ENCODE measurements around the gene MED14. TPM values are rescaled to one million over a fixed set of nuclear protein-coding genes. Genes with fewer than 3 reads are reported as not detected.

Gene MED14
- total and polyA plus RNA-seq, 10 donors, result 6.9 to 63.9 (median 47.0) TPM

DNA sequence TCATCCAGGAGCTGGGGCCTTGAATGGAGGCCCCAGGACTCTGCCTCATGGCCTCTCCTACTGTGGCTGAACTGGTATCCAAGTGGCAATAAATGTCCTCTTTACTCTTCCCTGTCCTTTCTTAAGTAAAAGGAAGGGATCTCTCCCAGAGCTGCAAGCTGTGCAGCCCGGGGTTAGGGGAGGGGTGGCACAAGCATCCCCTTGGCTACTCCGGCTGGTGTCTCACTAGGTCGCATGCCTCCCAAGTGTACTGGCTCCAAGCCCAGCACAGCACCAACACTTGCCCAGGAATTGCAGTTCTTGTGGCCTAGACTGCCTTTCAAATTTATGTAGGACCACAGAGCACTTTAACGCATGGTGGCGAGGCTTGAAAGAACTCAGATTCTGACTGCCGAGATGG is 44.7 kb upstream of the MED14 start:
- intact Hi-C loops (cut with DNase I; ENCODE audit: low total_unique reads), result no loop called here
- WGBS, 5 donors, result 85 to 100% (median 90%) methylated on average over 3 to 6 of the region's 6 CpGs
- Histone ChIP-seq H3K4me1 (no peaks in the 10 kb centered on the region), H3K27me3 (replicated peaks in 1 of 7) (peaks cover 0 to 12% (median 0%) of the 10 kb centered on the region in 7 donors), H3K27ac (no peak overlapping the region), H3K36me3 (no peaks in the 10 kb centered on the region), H3K4me3 (no peak overlapping the region), H3K9me3 (no peaks in the 10 kb centered on the region)
- TF ChIP-seq POLR2A (IDR thresholded peaks at IDR 0.05) (no peak), POLR2AphosphoS5 (IDR thresholded peaks at IDR 0.05) (no peak)
- TF ChIP-seq, protein P1, sequence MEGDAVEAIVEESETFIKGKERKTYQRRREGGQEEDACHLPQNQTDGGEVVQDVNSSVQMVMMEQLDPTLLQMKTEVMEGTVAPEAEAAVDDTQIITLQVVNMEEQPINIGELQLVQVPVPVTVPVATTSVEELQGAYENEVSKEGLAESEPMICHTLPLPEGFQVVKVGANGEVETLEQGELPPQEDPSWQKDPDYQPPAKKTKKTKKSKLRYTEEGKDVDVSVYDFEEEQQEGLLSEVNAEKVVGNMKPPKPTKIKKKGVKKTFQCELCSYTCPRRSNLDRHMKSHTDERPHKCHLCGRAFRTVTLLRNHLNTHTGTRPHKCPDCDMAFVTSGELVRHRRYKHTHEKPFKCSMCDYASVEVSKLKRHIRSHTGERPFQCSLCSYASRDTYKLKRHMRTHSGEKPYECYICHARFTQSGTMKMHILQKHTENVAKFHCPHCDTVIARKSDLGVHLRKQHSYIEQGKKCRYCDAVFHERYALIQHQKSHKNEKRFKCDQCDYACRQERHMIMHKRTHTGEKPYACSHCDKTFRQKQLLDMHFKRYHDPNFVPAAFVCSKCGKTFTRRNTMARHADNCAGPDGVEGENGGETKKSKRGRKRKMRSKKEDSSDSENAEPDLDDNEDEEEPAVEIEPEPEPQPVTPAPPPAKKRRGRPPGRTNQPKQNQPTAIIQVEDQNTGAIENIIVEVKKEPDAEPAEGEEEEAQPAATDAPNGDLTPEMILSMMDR (IDR thresholded peaks at IDR 0.05 in 8 of 11, conservative IDR thresholded peaks at IDR 0.05 in 3 of 11), result no peak
- DNase-seq, result no peak

DNA sequence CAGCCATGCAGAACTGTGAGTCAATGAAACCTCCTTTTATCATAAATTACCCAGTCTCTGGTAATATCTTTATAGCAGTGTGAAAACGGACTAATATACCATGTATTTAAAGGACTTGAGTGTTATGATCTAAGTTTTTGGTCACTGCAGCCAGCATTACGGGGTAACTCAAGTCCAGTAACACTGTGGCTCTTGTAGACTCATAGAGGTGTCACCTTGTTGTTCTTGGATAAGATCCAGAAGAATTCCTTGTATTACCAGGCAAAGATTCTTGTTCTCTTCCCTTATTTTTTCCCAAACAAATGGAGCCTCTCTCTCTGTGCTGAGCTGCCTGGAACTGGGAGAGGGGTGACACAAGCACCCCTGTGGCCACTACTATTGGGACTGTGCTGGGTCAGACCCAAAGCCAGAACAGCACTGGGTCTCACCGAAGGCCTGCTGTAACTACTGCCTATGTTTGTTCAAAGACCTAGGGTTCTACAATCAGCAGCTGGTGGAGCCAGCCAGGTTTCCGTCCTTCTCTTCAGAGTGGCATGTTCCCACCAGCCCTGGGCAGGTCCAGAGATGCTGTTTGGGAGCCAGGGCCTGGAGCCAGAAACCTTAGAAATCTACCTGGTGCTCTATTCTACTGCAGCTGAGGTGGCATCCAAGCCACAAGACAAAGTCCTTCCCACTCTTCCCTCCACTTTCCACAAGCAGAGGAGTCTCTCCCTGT is 43.7 kb upstream of the MED14 start:
- no peak for DNase-seq
- no peaks in the 10 kb centered on the region for H3K36me3 ChIP-seq
- TF ChIP-seq POLR2A (IDR thresholded peaks at IDR 0.05), result no peak
- TF ChIP-seq POLR2AphosphoS5 (IDR thresholded peaks at IDR 0.05), result no peak
- TF ChIP-seq, protein P1 (IDR thresholded peaks at IDR 0.05 in 8 of 11, conservative IDR thresholded peaks at IDR 0.05 in 3 of 11), result no peak
- H3K4me1 ChIP-seq, result no peaks in the 10 kb centered on the region
- WGBS, 5 donors, result 74 to 95% (median 83%) methylated on average over 2 to 4 of the region's 4 CpGs
- H3K4me3 ChIP-seq, result no peak overlapping the region
- peaks cover 0 to 8% (median 0%) of the 10 kb centered on the region in 7 donors for H3K27me3 ChIP-seq (replicated peaks in 1 of 7)
- no peaks in the 10 kb centered on the region for H3K9me3 ChIP-seq
- intact Hi-C loops (cut with DNase I; ENCODE audit: low total_unique reads), result no loop called here
- H3K27ac ChIP-seq, result no peak overlapping the region

DNA sequence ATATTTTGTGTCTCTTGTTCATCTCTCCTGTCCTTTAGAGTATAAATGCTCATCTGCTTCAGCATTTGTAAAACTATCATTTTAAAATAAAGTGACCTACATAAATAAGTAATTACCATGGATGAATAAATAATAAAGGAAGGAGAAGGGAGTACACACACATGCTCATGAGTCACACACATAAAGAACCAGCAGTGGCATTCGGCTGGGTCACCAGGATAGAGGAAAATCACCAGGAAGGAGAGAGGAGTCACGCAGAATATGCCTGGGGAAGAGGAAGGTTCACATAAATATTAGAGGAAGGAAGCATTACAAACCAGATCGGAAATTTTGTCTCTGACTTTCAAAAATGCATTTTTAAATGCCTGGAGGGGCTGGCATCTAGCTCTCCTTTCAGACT is 38.5 kb upstream of the MED14 start:
- Histone ChIP-seq H3K4me1 (no peaks in the 10 kb centered on the region), H3K27ac (no peak overlapping the region), H3K36me3 (no peaks in the 10 kb centered on the region), H3K9me3 (no peaks in the 10 kb centered on the region), H3K27me3 (replicated peaks in 1 of 7) (peaks cover 0 to 8% (median 0%) of the 10 kb centered on the region in 7 donors), H3K4me3 (no peak overlapping the region)
- TF ChIP-seq POLR2A (IDR thresholded peaks at IDR 0.05), result no peak
- TF ChIP-seq, protein P1 (IDR thresholded peaks at IDR 0.05 in 8 of 11, conservative IDR thresholded peaks at IDR 0.05 in 3 of 11), result no peak
- no peak for TF ChIP-seq POLR2AphosphoS5 (IDR thresholded peaks at IDR 0.05)
- WGBS, 5 donors, result 18 to 53% (median 30%) methylated on average over 3 of the region's 3 CpGs
- DNase-seq, result no peak
- intact Hi-C loops (cut with DNase I; ENCODE audit: low total_unique reads), result no loop called here

DNA sequence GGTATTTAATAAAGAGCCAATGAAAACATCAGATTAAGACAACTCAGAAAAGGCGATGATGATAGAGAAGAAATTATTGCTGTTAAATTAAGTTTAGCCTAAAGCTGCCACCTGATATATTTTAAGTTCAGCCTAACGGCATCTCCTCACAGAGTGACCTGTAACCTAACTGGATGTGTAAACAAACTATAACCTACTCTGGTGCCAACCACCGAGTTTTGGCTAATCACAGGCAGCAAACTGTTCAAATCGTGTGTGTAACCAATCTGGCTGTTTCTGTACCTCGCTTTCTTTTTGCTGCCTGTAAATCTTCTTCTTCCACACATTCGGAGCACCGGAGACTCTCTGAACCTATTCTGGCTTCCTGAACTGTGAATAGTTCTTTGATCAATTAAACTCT is 37.8 kb upstream of the MED14 start:
- Histone ChIP-seq H3K4me3 (no peak overlapping the region), H3K9me3 (no peaks in the 10 kb centered on the region), H3K4me1 (no peaks in the 10 kb centered on the region), H3K27me3 (replicated peaks in 1 of 7) (peaks cover 0 to 6% (median 0%) of the 10 kb centered on the region in 7 donors), H3K36me3 (no peaks in the 10 kb centered on the region), H3K27ac (no peak overlapping the region)
- TF ChIP-seq POLR2AphosphoS5 (IDR thresholded peaks at IDR 0.05) (no peak), POLR2A (IDR thresholded peaks at IDR 0.05) (no peak)
- TF ChIP-seq, protein P1 (IDR thresholded peaks at IDR 0.05 in 8 of 11, conservative IDR thresholded peaks at IDR 0.05 in 3 of 11), result no peak
- DNase-seq, result no peak
- intact Hi-C loops (cut with DNase I; ENCODE audit: low total_unique reads), result no loop called here
- WGBS, 5 donors, result 79 to 94% (median 84%) methylated on average over 7 of the region's 7 CpGs

Data from spleen (tissue), 11 donors.